GM12891 (cell line): Measurements from ENCODE around the gene FRZB.
"Not testable (repeated sequence)": the region's sequence is repeated elsewhere in the genome, so short reads cannot be mapped to it uniquely, and the experiment has no call there.

Experiments used
- DNase-seq: peaks from one replicate; pipeline ENCODE4 v3.0.0; 2011; ENCODE audit warnings: low spot score; ENCODE audit not compliant: insufficient read length
- FAIRE-seq: peaks from 2 replicates; lab custom pipeline; 2011; peaks lifted over from hg19 to GRCh38; lab: Jason Lieb, UNC
- PAX5 ChIP-seq: IDR thresholded peaks from 2 replicates; pipeline ENCODE4 v1.6.1; 2011; ENCODE audit warnings: low read length, moderate library complexity, mild to moderate bottlenecking; ENCODE audit not compliant: insufficient read depth, severe bottlenecking
- POLR2A ChIP-seq: IDR thresholded peaks from 2 replicates; pipeline ENCODE4 v1.6.1; 2011; ENCODE audit warnings: low read depth, low read length, control low read depth
- POLR2AphosphoS5 ChIP-seq: IDR thresholded peaks from 2 replicates; pipeline ENCODE4 v1.6.1; 2011; ENCODE audit warnings: low read depth, low read length, control low read depth
- POU2F2 ChIP-seq: IDR thresholded peaks from 2 replicates; pipeline ENCODE4 v1.6.1; 2011; ENCODE audit warnings: low read depth, mild to moderate bottlenecking, control low read depth, low read length, moderate library complexity
- SPI1 ChIP-seq: IDR thresholded peaks from 2 replicates; pipeline ENCODE4 v1.6.1; 2011; ENCODE audit warnings: low read depth, low read length, control low read depth
- TAF1 ChIP-seq: IDR thresholded peaks from 2 replicates; pipeline ENCODE4 v1.6.1; 2011; ENCODE audit warnings: low read depth, low read length, control low read depth

The FRZB gene

DNA sequence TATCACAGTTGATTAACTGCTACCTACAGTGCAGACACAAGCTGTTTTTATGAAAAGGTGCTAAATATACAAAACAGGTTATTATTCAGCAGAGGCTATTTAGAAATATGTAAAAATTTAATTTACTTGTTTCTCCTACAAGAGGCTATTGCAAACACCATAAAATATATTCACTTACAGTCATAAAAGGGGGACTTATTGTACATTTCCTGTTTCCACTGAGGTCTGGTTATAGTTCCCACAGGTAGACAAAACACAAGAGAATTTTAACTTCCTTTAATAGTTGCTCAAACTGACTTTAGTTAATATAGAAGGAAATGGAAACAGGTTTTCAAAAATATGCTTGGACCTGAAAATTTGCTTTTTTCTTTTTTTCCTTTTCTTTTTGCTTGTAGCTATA, 40.0 kb upstream of the FRZB start:
- TF ChIP-seq POU2F2: no peak
- TF ChIP-seq TAF1: no peak
- no peak for TF ChIP-seq POLR2A
- TF ChIP-seq POLR2AphosphoS5: no peak
- TF ChIP-seq PAX5: no peak
- no peak for TF ChIP-seq SPI1
- FAIRE-seq (no peak), DNase-seq (no peak)

DNA sequence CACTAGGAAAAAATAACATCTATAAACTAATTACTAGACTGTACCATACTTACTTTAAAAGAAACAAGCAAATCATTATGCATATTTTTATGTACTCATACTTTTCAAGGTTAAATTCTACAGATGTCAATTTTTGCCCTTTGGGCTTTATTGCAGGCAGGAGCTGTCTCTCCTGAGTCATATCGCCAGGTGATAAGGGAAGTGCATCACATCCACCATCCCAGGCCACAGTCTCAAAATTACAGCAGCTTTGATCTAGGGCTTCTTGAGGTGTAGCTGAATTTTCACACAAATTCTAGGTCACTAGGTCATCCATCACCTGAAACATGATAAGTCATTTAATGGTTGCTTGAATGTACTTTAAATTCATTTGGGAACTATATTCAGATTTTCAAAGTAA, 38.4 kb upstream of the FRZB start:
- FAIRE-seq: no peak
- no peak for TF ChIP-seq TAF1
- TF ChIP-seq POLR2A: no peak
- no peak for DNase-seq

DNA sequence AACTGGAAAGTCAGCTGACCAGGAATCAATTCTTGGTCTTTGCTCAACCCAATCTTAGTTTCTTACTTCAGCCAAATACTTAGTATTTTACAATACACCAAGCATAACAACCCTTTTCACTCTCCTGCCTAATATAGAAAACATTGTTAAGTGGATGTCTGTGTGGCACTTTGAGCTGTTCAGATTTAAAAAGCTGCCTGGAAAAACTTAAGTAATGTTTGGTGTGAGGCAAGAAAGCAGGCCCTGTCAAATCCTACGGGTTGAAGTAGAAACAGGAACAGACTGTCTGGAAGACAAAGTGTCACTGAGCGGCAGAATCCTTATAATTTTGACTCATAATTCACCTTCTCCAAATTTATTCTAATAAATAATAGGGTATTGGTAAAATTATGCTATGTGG, 37.1 kb upstream of the FRZB start:
- no peak for FAIRE-seq
- DNase-seq: no peak
- no peak for TF ChIP-seq POLR2AphosphoS5
- TF ChIP-seq POU2F2: no peak
- no peak for TF ChIP-seq SPI1
- no peak for TF ChIP-seq POLR2A
- TF ChIP-seq PAX5: no peak
- TF ChIP-seq TAF1: no peak

DNA sequence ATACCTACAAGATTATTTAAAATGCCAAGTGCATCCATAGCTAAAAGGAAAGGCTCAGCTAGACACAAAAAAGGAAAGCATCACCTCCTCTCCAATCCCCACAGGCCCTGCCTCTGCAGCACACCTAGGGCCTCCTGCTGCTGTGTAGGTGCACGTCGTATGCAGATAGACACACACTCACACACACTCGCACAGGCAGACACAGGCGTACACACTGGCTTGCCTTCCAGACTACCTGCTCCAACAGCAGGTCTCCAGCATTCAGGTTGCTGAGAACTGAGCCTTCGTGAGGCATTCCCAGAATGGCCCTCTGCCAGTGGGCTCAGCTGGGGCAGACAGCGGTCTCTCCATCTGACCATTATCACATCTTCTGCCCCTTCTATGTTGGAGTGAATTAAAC, 35.3 kb upstream of the FRZB start:
- DNase-seq (no peak), FAIRE-seq (no peak)
- TF ChIP-seq TAF1 (no peak), POLR2AphosphoS5 (no peak), PAX5 (no peak), POU2F2 (no peak), SPI1 (no peak), POLR2A (no peak)

DNA sequence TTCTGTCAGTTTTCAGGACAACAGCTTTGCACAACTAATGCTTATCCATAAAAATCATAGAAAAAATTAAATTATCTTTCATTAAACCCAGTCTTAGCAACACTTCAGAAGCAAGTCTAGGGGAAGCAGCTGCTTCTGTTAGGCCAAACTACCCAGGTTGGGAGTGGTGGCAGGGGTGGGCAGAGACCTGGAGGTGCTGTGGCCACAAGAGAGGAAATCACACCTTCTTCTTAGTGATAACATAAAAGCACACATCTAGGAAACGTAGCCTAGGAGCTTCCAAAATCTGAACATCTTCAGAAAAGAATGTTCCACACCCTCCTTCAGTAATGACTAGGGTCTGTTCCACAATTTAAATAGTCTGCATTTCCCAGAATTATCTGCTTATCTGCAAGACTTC, 32.3 kb upstream of the FRZB start:
- no peak for FAIRE-seq
- DNase-seq: no peak
- TF ChIP-seq POLR2A: no peak
- TF ChIP-seq TAF1: no peak
- TF ChIP-seq POLR2AphosphoS5: no peak
- no peak for TF ChIP-seq POU2F2
- TF ChIP-seq PAX5: no peak
- TF ChIP-seq SPI1: no peak

DNA sequence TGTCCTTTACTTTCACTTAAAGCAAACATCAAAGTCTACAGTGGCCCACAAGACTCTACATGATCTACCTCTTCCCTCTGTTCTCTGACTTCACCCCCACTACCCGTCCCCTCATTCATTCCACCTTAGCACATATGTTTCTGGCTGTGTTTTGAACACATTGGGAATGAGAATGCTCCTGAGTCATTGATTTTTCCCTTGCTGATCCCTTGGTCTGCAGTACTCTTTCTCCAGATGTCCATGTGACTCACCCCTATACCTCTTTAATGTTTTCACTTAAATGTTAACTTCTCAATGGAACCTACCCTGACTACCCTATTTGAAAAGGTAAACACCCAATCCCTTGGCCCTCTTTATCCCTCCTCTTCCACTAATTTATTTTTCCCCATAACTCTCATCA, 30.7 kb upstream of the FRZB start:
- TF ChIP-seq POLR2AphosphoS5 (no peak), SPI1 (no peak), POU2F2 (no peak), TAF1 (no peak), POLR2A (no peak), PAX5 (no peak)
- no peak for FAIRE-seq
- DNase-seq: no peak

DNA sequence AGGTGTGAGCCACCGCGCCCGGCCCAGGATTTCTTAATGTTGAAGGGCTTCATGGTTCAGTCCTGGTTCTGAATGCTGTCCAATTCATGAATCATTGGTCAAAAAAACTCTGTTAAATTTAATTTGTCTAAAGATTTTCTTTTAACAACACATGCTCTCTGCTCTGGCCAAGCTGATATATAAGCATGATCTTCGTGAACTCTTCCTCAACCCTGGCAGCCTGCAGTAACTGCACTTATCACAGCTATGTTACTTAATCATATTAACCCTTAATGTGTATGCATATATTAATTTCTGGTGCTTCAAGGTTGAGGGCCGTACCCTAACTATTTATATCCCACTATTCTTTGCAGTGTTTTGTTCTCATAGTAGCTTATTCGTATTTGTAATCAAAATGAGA, 29.4 kb upstream of the FRZB start:
- FAIRE-seq (no peak), DNase-seq (no peak)
- TF ChIP-seq POLR2A: no peak
- no peak for TF ChIP-seq PAX5
- no peak for TF ChIP-seq POU2F2
- no peak for TF ChIP-seq POLR2AphosphoS5
- TF ChIP-seq SPI1: no peak
- TF ChIP-seq TAF1: no peak

DNA sequence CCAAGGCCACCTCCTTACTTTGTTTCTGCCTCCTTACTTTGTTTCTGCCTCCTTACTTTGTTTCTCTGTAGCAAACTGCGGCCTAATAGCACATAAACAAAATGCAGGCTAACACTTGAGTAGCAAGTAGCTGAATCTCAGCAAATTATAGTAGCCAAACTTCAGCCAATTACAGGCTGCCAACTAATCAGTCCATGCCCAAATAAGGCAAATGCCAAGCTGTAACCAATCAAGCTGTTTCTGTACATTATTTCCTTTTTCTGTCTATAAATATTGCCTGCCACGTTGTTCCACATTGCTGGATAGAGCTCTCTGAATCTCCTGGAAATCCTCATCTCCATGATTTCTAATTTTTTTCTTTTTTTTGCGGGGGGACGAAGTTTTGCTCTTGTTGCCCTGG, 28.7 kb upstream of the FRZB start:
- TF ChIP-seq PAX5 (no peak), POLR2AphosphoS5 (no peak), POLR2A (no peak), TAF1 (no peak), POU2F2 (no peak), SPI1 (no peak)
- FAIRE-seq: no peak
- no peak for DNase-seq

DNA sequence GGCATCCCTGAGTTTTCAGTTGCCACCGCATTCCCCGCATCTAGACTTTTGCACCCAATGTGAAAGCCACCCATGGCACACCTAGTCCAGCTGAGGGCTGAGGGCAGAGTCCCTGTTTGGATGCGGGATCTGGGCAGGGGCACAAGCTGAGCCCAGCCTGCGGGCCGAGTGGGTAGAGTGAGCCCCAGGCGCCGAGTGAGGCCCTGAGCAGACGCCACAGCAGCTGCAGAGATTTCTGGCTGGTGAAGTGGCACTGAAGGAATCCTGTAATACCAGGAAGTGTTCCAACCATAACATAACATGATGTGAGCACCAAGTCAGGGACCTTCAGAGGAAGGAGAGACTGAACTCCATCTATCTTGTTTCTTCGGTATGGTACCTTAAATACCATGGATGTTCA, 27.7 kb upstream of the FRZB start:
- FAIRE-seq (no peak), DNase-seq (no peak)
- TF ChIP-seq POLR2AphosphoS5 (no peak), POLR2A (no peak), POU2F2 (no peak), TAF1 (no peak), SPI1 (no peak), PAX5 (no peak)

DNA sequence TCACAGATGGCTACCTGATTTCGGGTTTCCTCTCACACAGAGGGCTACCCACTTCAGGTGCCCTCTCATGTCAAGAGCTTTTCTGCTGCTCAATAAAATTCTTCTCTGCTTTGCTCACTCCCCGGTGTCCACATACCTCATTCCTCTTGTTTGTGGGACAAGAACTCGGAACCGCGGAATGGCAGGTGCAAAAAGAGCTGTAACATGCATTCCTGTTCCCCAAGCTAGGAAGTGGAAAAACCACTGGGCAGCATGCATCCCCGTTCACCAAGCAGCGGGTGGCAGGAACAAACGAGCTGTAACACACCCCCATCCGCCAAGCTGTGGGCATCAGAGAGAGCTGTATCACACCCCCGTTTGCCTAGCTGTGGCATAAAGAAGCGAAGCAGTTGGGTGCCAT, 27.2 kb upstream of the FRZB start:
- FAIRE-seq: no peak
- TF ChIP-seq PAX5 (no peak), SPI1 (no peak), POU2F2 (no peak), POLR2AphosphoS5 (no peak)
- no peak for DNase-seq

DNA sequence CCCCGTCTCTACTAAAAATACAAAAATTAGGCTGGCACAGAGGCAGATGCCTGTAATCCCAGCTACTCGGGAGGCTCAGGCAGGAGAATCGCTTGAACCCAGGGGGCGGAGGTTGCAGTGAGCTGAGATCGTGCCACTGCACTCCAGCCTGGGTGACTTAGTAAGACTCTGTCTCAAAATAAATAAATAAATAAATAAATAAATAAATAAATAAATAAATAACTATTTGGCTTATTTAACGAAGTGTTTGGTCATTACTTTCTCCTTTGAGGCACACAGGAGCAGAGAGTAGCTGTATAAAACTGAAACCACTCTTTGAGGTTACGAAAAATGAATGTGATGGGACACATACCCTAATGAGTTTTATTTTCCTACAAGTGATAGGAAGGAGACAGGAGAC, 26.6 kb upstream of the FRZB start:
- not testable (repeated sequence) for FAIRE-seq, DNase-seq
